GM19452 (cell line): Measurements from ENCODE around the gene RPAP2.
"Not testable (repeated sequence)": the region's sequence is repeated elsewhere in the genome, so short reads cannot be mapped to it uniquely, and the experiment has no call there.

Experiments used
- ATAC-seq: cut with Tn5 transposase; IDR thresholded peaks from one replicate; pipeline ENCODE4 v1.9.1; 2021; ENCODE audit not compliant: unreplicated experiment

The RPAP2 gene

DNA sequence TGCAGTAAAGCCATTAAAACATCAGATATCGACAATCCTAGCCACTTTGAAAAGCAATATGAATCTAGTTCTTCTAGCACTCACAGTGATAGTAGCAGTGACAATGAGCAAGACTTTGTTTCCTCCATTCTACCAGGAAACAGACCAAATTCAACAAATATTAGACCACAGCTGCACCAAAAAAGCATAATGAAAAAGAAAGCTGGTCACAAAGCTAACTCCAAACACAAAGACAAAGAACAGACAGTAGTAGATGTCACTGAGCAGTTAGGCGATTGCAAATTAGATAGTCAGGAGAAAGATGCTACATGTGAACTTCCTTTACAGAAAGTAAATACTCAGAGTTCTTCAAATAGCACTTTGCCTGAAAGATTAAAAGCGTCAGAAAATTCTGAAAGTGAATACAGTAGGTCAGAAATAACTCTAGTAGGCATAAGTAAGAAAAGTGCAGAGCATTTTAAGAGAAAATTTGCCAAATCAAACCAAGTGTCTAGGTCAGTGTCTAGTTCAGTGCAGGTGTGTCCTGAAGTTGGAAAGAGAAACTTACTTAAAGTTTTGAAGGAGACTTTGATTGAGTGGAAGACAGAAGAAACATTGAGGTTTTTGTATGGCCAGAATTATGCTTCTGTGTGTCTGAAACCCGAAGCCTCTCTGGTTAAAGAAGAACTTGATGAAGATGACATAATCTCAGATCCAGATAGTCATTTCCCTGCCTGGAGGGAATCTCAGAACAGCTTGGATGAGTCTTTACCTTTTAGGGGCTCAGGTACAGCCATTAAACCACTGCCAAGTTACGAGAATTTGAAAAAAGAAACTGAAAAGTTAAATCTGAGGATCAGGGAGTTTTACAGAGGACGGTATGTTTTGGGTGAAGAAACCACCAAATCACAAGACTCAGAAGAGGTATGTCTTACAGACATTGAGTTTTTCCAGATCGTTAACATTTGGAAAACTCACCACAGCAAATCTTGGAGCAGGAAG, 24.9 kb downstream of the RPAP2 start:
- no peak for ATAC-seq

DNA sequence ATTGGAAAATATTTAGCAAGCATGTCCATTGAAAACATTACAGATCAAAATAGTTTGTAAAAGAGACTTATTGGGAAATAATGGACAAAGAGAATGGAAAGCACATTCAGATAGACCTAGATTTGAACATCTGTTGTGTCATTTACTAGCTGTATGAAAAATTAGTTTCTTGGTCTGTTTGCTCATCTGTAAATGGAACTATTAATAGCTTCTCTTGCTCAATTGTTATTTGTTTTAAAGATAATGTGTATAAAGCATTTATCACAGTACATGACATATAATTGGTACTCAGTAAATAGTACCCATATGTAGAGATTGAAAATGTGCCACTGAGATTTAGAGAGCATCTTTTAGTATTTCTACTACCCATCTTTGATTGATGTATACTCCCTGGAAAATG, 25.9 kb downstream of the RPAP2 start:
- no peak for ATAC-seq

DNA sequence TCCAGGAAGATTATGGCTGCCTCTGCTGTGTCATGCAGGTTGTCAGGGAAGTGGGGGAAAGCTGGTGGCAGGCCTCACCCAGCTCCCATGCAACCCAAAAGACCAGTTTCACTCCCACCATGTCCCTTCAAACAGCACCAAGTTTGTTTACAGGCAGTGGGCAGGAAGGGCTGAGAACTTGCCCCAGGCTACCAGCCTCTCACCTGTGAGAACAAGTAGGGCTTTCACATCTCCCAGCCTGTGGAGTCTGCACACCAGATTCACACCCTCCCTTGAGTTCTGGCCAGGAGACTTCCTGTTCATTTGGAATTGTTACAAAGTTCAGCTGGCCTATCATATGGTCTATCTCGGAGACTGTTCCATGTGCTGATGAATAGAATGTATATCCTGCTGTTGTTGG, 27.8 kb downstream of the RPAP2 start:
- ATAC-seq, result no peak

DNA sequence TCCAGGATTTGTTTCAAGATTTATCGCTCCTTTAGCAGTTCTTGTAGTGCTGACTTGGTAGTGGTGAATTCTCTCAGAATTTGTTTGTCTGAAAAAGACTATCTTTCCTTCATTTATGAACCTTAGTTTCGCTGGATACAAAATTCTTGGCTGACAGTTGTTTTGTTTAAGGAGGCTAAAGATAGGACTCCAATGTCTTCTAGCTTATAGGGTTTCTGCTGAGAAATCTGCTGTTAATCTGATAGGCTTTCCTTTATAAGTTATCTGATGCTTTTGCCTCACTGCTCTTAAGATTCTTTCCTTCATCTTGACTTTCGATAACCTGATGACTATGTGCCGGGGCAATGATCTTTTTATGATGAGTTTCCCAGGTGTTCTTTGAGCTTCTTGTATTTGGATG, 28.9 kb downstream of the RPAP2 start:
- ATAC-seq, result no peak

DNA sequence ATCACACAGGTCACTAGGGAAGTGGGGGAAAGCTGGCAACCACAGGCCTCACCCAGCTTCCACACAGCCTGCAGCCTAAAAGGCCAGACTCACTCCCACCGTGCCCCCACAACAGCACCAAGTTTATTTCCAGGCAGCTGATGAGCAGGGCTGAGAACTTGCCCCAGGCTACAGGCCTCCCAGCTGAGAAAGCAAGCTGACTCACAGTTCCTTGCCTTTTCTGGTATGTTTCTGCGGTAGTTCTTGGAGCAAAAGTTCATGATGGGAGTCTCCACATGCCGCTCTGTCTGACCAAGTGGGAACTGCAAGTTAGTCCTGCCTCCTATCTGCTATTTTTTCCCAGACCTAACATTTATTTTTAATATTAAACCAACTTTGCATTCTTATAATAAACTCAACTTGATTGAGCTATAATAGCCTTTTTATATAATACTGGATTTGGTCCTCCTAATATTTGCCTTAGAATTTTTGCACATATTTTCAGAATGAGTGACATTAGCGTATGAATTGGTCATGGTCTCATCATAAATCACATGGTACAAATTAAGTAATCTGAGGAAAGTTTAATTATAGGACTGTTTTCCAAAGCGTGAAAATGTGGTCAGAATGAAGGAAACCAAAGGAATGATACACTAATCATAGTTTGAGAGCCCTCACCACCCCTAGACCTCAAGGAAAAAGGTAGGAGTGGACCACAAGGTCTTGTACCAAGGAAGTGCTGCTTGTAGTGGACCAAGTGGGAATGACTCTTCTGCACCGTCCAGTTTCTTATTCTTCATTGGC, 30.7 kb downstream of the RPAP2 start:
- ATAC-seq, result no peak

DNA sequence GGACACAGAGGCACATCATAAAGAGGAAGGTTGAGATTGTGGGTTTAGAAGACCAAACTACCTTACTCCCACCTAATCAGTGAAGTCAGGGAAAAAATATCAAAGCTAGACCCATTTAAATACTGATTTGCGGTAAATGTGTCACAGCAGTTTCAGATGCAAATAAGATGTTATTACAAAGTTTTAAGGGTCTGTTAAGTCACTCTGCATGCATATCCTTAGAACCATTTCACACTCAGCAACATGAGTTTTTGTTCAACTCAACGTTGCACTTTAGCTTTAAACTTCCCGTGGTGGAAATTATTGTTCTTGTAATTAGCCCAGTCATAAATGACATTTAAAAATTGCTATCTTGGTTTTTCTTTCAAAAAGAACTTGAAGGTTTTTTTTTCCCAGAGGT, 34.8 kb downstream of the RPAP2 start:
- ATAC-seq, result no peak

DNA sequence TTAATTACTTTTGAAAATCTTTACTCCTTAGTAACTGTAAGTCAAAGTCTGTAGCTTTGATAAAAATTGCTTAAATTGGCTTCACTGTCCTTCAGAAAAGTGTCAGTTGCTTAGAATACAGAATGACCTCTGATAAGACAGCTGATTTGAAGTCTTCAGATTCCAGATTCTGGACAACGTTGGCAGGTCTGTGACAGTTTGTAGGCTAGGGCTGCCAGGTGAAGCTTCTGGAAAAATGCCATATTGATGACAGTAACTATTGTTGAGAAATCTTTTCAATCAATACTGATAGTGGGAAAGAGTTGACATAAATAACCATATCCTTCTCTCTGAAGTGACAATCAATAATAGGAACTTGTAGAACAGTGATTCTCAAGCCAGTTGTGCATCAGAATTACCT, 41.3 kb downstream of the RPAP2 start:
- ATAC-seq, result no peak

DNA sequence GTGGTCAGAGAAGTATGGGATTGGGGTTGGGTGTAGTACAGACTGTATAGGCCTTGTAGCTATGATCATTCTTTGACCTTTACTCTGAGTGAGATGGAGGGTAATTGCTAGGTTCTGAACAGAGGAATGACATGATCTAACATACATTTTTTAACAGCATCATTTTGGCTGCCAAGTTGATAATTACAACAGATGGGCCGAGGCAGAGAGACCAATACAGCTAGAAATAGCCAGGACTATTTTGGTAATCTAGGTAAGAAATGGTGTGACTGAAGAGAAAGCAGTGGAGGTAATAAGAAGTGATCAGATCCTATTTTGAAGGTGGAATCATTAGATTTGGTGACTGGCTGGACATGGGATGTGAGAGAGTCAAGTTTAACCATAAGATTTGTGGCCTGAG, 43.5 kb downstream of the RPAP2 start:
- ATAC-seq, result no peak

DNA sequence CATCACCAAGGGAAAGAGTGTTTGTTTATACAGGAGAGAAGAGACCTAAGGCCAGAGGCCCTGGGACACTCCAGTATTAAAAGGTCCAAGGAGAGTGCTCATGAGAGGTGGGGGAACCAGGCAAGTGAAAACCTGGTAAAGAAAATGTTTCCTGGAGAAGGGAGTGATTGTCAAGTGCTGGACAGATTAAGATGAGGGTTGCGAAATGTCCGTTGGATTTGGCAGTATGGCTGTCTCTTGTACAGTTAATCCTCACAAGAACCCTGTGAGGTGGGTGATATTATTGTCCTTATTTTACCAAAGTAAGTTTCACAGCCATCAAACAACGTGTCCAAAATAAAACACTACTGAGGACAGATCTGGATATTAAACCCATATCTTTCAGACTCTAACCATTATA, 44.2 kb downstream of the RPAP2 start:
- no peak for ATAC-seq

DNA sequence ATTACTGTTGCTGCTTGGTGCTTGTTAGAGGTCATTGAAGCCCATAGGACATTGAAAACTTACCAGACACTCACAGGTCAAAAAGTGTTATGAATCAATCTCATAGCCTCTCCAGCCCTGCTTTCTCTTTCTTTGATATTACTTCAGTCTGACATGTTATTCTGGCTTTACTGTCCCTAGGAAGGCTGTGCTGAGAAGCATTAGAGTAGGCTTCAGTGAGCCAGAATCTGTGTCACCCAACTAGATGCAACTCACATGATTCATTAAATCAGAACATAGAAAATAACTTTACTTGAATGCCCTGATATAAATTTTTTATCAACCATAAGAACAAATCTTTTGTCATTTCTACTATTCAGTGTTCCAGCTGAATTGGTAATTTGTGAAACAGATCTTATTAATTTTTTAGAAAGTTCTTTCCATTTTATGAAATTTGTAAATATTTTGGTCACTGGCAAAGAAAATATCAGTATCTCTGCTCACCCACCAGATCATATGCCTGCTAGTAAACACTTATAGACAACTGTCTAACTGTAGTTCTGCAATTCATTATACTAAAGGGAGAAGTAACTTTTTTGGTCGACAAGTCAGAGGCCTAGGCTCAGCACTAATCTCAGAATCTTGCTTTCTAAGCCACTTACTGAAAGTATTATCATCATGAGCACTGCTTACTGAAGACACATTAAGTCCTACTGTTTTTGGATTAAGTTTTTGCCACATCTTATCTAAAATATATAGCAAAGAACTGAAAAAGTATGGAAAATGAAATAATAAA, 48.2 kb downstream of the RPAP2 start:
- ATAC-seq, result no peak

DNA sequence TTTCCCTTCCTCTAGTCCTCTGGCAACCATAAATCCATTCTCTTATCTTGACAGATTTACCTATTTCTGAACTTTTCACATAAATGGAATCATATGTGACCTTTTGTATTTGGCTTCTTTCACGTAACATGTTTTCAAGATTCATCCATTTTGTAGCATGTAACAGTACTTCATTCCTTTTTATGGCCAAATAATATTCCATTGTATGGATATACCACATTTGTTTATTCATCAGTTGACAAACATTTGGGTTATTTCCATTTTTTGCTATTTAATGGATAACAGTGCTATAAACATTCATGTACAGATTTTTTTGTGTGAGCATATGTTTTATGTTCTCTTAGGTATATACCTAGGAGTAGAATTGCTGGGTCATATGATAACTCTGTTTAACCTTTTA, 54.0 kb downstream of the RPAP2 start:
- no peak for ATAC-seq

DNA sequence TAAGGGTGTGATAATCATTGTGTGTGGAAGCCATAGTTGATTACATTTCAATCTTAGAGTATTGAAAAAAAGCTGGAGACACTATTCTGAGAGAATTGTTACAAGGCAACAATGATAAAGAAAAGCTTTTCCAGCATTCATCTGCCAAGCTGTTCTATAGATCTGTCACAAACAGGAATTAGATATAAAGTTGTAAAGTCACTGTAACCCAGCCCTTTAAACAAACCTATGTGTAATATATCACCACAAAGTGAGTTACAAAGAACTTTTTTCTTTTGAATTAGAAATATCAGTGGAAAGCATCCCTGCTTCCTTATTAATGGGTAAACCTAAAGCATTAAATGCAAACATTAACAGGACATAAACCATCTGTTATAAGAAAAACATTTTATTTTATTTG, 55.4 kb downstream of the RPAP2 start:
- no peak for ATAC-seq

DNA sequence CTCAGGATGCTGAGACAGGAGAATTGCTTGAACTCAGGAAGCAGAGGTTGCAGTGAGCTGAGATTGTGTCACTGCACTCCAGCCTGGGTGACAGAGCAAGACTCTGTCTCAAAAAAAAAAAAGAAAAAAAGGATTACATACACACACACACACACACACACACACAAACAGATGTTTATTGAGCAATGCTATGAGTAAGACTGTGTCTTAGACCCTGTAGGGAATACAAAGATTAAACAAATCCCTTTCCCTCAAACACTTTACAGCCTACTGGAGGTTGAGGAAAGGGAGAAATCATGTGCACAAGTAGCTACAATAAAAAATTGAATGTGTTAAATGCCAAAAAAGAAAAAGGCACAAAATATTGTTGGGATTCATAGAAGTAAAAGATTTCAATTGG, 58.1 kb downstream of the RPAP2 start:
- ATAC-seq, result no peak

DNA sequence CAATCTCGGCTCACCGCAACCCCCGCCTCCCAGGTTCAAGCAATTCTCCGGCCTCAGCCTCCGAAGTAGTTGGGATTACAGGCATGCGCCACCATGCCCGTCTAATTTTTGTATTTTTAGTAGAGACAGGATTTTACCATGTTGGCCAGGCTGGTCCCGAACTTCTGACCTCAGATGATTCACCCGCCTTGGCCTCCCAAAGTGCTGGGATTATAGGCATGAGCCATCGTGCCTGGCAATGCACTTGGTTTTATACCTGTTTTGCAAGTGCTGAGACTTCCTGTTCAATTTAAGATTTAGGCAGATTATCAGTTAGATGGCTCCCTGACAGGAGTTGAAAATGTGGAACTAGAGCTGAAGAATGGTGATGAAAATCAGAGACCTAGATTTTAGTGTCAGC, 60.5 kb downstream of the RPAP2 start:
- ATAC-seq, result not testable (repeated sequence)

DNA sequence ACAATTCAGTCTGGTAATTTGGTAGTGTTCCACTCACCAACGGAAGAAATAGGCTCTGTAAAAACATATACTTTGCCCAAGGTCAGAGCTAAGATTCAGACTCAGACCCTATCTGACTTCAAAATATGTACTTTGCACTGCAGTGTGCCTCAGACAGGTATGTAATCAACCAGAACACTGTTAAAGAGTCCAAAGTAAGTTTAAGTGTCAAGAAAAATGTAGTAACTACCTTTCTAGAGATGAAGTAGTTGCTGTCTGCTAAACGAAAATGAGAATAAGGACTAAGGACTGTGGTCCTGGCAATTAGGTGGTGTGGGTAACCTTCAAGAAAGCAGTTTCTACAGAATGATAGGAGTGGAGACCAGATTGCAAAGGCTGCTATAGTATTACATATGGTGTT, 61.1 kb downstream of the RPAP2 start:
- ATAC-seq, result no peak

DNA sequence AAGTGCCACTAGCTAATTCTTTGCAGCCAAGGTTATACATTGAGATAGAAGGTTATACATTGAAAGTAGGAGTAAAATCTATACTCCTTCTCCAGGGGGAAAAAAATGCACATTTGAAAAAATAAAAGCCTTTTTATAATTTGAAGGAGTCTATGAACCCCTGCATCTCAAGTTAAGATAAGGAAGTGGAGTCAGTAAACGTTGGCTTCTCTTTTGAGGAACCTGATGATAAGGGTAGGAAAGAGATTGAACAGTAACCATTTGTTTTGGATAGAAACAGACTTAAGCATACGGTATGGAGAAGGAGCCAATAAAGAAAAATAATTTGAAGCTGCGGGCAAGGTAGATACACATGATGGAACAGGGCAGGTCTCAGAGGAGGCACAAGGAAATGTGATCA, 64.1 kb downstream of the RPAP2 start:
- ATAC-seq, result no peak

DNA sequence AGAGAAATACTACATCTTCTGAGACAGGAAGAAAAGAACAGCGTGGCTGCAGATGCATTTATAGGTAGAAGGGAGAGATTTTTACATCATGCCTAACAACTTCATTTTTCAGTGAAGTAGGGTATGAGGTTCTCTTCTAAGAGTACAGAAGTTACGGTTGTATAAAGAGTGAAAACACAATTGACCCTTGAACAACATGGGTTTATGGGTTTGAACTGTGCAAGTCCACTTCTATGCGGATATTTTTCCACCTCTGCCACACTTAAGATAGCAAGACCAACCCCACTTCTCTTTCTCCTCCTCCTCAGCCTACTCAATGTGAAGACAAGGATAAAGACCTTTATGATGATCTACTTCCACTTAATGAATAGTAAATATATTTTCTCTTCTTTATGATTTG, 64.5 kb downstream of the RPAP2 start:
- no peak for ATAC-seq

DNA sequence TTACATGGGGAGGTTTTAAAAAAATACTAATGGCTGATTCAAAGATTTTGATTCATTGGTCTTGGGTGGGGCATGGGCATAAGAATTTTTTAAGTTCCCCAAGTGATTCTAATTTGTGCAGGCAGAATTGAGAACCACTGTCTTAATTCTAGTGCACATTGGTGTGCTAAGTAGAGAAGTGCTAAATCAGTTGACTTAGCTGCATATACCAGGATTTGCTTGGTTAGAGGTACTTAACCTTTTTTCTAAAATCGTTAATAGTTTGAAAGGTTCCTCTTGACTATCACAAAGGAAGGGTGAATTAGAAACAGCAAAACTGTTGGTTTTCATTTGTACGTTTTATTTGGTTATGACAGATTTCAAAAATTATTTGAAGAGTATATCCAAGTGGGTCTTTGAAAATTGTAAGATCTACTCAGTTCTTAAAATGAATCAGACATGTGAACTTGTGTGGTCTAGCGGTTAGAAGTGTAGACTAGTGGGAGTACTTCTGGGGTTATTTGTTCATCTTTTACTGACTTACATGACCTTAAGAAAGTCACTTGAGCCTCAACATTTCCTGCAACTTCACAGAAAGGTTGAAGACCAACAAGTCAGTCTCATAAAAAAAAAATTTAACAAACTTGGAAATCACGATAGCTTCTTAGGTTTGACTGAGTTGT, 66.7 kb downstream of the RPAP2 start:
- ATAC-seq, result peak; percentile 69

DNA sequence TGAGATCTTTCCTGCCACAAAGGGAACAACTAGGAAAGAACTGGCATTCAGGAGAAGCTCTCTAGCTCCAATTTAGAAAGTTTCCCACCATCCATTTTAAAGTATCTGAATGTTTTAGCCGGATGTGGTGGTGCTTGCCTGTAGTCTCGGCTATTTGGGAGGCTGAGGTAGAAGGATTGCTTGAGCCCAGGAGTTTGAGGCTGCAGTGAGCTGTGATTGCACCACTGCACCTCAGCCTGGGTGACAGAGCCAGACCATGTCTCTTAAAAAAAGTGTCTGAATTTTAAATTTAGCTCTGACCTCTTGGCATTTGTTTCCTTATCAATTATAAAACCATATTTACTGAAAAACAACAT, 67.2 kb downstream of the RPAP2 start:
- ATAC-seq, result no peak

DNA sequence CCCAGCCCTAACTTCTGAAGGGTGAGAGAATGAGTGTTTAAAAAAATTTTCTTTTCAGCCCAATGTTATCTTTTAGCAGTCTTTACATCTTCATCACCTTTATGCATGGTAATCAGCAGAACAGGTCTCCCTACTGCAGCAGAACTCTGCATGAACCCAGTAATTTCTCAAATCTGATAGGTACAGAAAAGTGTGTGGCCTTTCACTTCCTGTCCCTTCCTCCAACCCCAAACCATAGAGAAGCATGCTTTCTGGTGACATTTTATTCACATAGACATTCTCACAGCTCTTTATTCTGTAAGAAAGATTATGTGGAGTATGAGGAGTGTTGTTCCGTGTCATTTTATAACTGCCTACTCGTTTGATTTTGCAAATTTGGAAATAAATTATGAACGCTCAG, 68.6 kb downstream of the RPAP2 start:
- ATAC-seq, result no peak

DNA sequence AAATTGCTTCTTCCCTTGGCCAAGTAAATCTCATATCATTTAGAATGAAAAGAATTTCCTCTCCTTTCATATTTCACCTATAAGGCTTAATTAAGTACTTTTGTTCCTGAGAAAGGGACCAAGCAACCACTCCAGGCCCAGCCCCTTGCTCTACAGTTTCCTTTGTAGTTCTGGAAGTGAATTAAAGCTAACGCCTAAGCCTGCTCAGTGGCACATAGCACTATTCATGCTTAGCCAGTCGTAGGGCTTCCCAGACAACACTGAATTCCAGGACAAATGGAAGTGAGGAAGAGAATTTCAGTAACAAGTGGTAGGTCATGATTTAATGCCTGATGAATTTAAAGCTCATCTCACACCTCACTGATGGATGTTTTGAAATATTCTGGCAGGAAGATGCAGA, 73.3 kb downstream of the RPAP2 start:
- ATAC-seq, result no peak
